ENCODE results near the gene HTRA2.

DNA sequence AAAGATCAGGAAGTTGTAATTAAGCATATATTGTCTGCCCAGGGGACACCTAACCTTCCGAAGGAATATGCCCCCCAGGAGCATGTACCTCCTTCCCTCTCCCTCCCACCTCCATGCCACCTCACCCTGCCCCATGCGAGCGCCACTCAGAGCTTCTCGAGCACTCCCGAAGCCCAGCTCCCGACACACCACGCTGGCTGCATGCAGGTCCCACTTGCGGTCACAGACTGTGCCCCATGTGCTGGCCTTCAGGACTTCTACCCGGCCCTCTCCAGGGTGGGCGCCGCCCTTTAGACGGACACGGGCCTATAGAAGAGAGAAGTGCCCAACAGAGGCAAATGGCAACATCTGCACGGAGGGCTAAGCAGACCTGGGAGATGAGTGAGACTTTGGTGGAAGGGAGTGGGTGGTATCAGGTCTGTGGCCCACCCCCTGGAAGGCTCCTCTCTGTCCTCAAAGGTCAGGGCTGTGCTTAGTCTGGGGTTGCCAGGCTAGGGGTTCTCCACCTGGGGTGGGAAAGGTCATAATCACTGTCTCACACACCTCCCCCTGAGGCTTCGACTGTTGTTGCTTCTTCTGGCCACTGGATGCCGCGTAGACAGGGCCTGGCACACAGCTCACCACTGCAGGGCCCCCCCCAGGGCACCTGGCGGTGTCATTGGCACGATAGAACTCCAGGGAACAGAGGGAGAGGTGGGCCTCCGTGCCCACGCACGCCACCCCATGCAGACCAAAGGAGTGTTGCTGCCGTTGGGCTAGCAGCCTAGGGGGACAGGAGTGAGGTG is 6.6 kb downstream of the HTRA2 start:
- TF ChIP-seq, protein P1, sequence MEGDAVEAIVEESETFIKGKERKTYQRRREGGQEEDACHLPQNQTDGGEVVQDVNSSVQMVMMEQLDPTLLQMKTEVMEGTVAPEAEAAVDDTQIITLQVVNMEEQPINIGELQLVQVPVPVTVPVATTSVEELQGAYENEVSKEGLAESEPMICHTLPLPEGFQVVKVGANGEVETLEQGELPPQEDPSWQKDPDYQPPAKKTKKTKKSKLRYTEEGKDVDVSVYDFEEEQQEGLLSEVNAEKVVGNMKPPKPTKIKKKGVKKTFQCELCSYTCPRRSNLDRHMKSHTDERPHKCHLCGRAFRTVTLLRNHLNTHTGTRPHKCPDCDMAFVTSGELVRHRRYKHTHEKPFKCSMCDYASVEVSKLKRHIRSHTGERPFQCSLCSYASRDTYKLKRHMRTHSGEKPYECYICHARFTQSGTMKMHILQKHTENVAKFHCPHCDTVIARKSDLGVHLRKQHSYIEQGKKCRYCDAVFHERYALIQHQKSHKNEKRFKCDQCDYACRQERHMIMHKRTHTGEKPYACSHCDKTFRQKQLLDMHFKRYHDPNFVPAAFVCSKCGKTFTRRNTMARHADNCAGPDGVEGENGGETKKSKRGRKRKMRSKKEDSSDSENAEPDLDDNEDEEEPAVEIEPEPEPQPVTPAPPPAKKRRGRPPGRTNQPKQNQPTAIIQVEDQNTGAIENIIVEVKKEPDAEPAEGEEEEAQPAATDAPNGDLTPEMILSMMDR (IDR thresholded peaks at IDR 0.05; ENCODE audit: insufficient read depth, low read length): no peak
- TF ChIP-seq POLR2AphosphoS5 (IDR thresholded peaks at IDR 0.05; ENCODE audit: low read depth): no peak
- no peak for TF ChIP-seq GABPA (IDR thresholded peaks at IDR 0.05; ENCODE audit: low read depth)
- TF ChIP-seq, protein P2, sequence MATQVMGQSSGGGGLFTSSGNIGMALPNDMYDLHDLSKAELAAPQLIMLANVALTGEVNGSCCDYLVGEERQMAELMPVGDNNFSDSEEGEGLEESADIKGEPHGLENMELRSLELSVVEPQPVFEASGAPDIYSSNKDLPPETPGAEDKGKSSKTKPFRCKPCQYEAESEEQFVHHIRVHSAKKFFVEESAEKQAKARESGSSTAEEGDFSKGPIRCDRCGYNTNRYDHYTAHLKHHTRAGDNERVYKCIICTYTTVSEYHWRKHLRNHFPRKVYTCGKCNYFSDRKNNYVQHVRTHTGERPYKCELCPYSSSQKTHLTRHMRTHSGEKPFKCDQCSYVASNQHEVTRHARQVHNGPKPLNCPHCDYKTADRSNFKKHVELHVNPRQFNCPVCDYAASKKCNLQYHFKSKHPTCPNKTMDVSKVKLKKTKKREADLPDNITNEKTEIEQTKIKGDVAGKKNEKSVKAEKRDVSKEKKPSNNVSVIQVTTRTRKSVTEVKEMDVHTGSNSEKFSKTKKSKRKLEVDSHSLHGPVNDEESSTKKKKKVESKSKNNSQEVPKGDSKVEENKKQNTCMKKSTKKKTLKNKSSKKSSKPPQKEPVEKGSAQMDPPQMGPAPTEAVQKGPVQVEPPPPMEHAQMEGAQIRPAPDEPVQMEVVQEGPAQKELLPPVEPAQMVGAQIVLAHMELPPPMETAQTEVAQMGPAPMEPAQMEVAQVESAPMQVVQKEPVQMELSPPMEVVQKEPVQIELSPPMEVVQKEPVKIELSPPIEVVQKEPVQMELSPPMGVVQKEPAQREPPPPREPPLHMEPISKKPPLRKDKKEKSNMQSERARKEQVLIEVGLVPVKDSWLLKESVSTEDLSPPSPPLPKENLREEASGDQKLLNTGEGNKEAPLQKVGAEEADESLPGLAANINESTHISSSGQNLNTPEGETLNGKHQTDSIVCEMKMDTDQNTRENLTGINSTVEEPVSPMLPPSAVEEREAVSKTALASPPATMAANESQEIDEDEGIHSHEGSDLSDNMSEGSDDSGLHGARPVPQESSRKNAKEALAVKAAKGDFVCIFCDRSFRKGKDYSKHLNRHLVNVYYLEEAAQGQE (IDR thresholded peaks at IDR 0.05; ENCODE audit: insufficient replicate concordance, low read depth): no peak
